Spinal cord (tissue), 10 donors: ENCODE measurements around the gene COL16A1. TPM values are rescaled to one million over a fixed set of nuclear protein-coding genes. Genes with fewer than 3 reads are reported as not detected.
A peak's percentile ranks its signal among the peaks of the same experiment; 100 is the strongest.

Experiments
- DNase-seq, 6 donors: peaks; one replicate each; pipeline versions ENCODE4 v3.0.0 to v3.0.0-alpha.2; 2013 to 2015; ENCODE audit warnings: low spot score in 6 of 6, low read depth in 4 of 6
- H3K27ac ChIP-seq: one replicate; pipeline ENCODE4 v1.5.1; 2013; ENCODE audit warnings: low read depth, low read length, control low read depth
- H3K27me3 ChIP-seq: one replicate; pipeline ENCODE4 v1.6.1; 2013; ENCODE audit warnings: low read length; ENCODE audit not compliant: control insufficient read depth, insufficient read depth
- H3K36me3 ChIP-seq: one replicate; pipeline ENCODE4 v1.6.1; 2013; ENCODE audit warnings: low read length; ENCODE audit not compliant: control insufficient read depth, insufficient read depth
- H3K4me1 ChIP-seq: one replicate; pipeline ENCODE4 v1.6.1; 2013; ENCODE audit warnings: low read length; ENCODE audit not compliant: control insufficient read depth, insufficient read depth
- H3K4me3 ChIP-seq: one replicate; pipeline ENCODE4 v1.5.1; 2013; ENCODE audit warnings: low read depth, low read length, control low read depth
- H3K9me3 ChIP-seq: one replicate; pipeline ENCODE4 v1.6.1; 2013; ENCODE audit warnings: low read length; ENCODE audit not compliant: control insufficient read depth, insufficient read depth
- WGBS: methylation state at CpG from one replicate; pipeline ENCODE4 v1.1.5; 2013; ENCODE audit warnings: missing lambda C conversion rate; ENCODE audit not compliant: insufficient coverage; 5-methylcytosine and 5-hydroxymethylcytosine counted together
- polyA plus RNA-seq, 2 donors: library from polyadenylated mRNA; unstranded; fragments of 120-200 nt; gene quantifications; one replicate each; pipeline ENCODE4 v1.2.1, GENCODE V29; 2013; ENCODE audit not compliant: insufficient read length in 2 of 2
- total RNA-seq, 2 donors: library from RNA; depleted of rRNA in 1 of 2; stranded (reverse); fragments of 120-200 nt in 1 of 2; fragments of >200 nt in 1 of 2; gene quantifications; one replicate each; pipeline versions ENCODE4 v1.2.3 to v1.2.4, GENCODE V29; 2013 to 2014
- donor health status: healthy.

Gene COL16A1
- total and polyA plus RNA-seq, 4 donors, result 60.6 to 178 (median 135) TPM

DNA sequence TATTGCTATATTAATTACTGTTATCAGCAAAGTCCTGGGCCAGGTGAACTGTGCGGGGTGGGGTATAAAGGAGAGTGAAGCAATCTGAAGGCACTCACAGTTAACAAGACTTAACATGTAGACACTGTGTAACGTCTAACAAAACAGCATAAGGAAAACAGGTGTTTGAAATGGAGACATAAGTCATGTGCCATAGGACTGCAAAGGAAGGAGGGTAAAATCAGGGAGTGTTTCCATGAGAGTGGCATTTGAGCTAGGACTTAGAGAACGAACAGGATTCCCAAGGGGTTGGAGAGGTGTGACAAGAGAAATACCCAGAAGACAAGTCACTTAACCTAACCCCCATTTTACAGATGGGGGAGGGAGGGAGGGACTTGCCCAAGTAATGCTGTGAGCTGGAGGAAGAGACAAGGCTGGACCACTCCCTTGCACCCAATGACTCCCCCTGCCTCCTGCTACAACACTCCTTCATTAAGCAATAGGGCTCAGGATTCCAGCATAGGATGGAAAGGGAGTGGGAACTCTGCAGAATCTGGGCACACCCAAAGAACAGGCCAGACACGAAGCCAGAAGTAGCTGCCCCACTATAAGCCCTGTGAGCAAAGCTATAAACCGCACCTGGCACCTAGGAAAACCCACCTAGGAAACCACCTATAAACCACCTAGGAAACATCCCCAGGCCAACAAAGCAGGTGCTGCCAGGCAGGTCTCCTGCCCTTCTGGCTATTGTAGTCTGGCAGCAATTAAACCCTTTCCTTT is 65.7 kb downstream of the COL16A1 start:
- H3K4me3 ChIP-seq, result no peak overlapping the region
- no peak for DNase-seq
- H3K9me3 ChIP-seq, result no peaks in the 10 kb centered on the region
- H3K36me3 ChIP-seq, result peaks cover under 1% of the 10 kb centered on the region
- H3K4me1 ChIP-seq, result peaks cover 7% of the 10 kb centered on the region
- H3K27me3 ChIP-seq, result no peaks in the 10 kb centered on the region
- 100% methylated on average over 1 of the region's 5 CpGs for WGBS
- no peak overlapping the region for H3K27ac ChIP-seq

DNA sequence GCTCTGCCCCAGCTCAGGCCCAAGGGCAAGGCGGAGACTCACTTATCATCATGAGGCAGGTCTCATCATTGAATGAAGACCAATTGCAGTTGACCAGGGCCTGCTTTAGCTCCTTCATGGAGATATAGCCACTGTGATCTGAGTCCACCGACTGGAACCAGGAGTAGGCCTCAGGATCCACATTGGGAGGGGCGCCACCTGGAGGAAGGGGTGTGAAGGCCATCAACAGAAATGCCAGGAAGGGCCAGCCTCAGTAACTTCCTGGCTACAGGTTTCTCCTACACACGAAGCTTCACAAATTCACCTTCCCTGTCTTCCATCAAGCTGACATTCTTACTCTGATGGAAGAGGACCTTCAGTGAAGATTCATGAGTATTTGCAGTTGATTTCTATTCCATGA is 70.7 kb downstream of the COL16A1 start:
- Histone ChIP-seq H3K4me1 (peaks cover 10% of the 10 kb centered on the region), H3K9me3 (no peaks in the 10 kb centered on the region), H3K4me3 (no peak overlapping the region), H3K36me3 (peaks cover 41% of the 10 kb centered on the region), H3K27me3 (no peaks in the 10 kb centered on the region), H3K27ac (no peak overlapping the region)
- 79% methylated on average over 2 of the region's 4 CpGs for WGBS
- no peak for DNase-seq

DNA sequence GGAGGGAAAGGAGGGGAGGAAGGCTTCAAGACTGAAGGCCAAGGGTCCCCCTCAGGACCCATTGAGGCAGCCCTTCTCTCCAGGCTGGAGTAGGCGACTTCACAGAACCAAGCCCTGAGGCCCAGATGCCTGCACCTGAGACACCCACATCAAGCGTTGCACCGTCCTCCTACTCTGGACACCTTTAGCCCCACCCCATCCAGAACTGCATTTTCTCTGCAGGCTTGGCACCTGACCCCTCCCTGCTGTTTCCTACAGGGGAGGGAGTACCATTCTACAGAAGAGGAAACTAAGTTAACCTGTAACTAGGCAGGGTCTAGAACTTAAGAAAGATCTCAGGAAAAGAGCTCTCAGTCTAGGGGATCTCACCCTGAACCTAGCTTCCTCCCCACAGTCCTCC is 71.2 kb downstream of the COL16A1 start:
- no peak overlapping the region for H3K27ac ChIP-seq
- H3K9me3 ChIP-seq, result no peaks in the 10 kb centered on the region
- DNase-seq, result no peak
- 100% methylated on average over 3 of the region's 3 CpGs for WGBS
- peaks cover 15% of the 10 kb centered on the region for H3K4me1 ChIP-seq
- peaks cover 46% of the 10 kb centered on the region for H3K36me3 ChIP-seq
- H3K4me3 ChIP-seq, result no peak overlapping the region
- H3K27me3 ChIP-seq, result no peaks in the 10 kb centered on the region

DNA sequence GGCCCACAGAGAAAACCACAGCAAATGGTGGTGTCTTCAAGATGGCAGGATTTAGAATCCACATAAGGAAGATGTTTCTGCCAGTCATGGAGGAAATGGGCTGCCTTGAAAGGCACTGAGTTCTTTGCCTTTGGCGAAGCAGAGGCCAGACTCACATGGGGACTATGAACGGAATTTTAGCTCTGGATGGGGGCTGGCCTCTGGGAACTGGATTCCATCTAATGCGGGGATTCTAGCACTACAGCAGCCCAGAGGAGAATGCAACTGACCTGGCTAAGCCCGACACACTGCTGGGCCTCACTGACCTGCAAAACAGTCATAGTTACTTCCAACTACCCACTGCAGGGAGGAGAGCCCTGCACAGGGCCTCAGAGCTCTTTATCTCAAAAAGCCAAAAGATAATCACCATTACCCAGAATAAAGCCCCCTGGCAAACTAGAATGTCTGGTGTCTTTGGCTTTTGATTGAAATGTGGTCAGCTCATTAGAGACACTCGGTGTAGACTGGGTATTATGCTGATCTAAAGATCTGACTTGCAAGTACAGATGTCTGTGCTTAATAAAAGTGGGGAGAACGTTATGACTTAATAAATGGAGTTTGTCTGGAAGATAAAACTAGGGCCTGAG is 74.8 kb downstream of the COL16A1 start:
- peaks cover 32% of the 10 kb centered on the region for H3K4me1 ChIP-seq
- H3K27me3 ChIP-seq, result no peaks in the 10 kb centered on the region
- WGBS, result 84% methylated on average over 5 of the region's 6 CpGs
- H3K36me3 ChIP-seq, result peaks cover 69% of the 10 kb centered on the region
- H3K27ac ChIP-seq, result no peak overlapping the region
- DNase-seq, result no peak
- no peak overlapping the region for H3K4me3 ChIP-seq
- H3K9me3 ChIP-seq, result no peaks in the 10 kb centered on the region

DNA sequence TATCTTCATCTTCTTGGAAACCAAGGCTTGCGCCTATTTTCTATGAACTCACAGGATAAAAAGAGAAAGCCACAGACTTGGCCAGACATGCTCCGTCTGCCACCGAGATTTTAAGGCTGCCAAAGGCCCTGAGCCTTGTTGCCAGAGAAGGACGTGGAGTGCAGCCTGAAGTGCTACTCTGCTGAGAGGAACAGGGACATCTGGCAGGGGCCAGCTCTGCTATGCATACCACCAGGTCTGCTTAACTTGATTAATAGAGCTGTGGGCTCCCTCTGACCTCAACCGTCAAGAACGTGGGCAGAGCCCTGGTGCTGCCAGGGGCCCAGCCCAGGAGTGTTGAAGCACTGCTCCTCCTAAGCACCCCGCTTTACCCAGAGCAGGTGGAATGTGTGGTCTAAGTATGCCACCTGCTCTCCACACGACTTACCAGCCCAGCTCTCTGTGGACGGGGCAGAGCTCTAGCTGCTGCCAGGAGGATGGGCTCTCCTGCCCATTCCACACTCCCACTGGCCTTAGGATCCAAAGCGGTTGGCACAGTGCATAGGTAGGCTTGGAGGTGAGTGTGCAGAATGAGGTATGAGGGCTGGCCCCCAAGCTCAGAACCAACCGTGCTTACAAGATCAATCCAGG is 75.8 kb downstream of the COL16A1 start:
- H3K4me1 ChIP-seq, result peaks cover 32% of the 10 kb centered on the region
- H3K27ac ChIP-seq, result no peak overlapping the region
- H3K4me3 ChIP-seq, result no peak overlapping the region
- no peaks in the 10 kb centered on the region for H3K27me3 ChIP-seq
- no peaks in the 10 kb centered on the region for H3K9me3 ChIP-seq
- WGBS, result 62% methylated on average over 8 of the region's 11 CpGs
- H3K36me3 ChIP-seq, result peaks cover 72% of the 10 kb centered on the region
- peak in 1 of 6 donors; percentile 87 for DNase-seq

DNA sequence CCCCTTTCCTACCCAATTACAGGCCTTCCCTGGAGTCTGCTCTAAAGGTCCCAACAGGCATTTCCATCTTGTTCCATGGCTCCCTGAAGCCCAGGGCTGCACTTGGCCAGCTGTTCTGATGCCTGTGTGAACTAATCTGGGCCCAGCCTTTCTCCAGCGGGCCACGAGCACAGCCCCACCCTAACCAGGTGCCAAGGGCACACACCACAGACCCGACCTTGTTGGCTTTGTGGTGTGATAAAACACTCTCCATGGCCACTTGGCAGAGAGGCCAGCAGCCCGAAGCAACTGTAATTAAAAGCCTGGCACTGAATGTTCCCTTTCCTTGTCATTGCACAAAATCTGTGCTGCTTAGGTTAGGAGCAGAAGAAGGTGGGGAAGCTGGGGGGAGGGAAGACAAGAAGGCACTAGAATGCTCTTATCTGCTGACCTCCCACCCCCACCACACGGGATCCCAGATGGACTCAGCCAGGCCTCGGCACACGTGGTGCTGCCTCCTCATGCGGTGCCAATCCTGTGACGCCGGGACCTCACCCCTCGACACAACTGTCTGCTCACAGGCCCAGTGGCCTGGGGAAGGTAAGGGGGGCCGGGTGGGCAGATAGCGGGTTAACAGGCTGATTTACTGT is 76.4 kb downstream of the COL16A1 start:
- Histone ChIP-seq H3K4me3 (no peak overlapping the region), H3K9me3 (no peaks in the 10 kb centered on the region), H3K36me3 (peaks cover 65% of the 10 kb centered on the region), H3K4me1 (peaks cover 33% of the 10 kb centered on the region), H3K27me3 (no peaks in the 10 kb centered on the region), H3K27ac (no peak overlapping the region)
- peak in 2 of 6 donors; percentile 40 to 66 for DNase-seq
- 73% methylated on average over 9 of the region's 13 CpGs for WGBS

DNA sequence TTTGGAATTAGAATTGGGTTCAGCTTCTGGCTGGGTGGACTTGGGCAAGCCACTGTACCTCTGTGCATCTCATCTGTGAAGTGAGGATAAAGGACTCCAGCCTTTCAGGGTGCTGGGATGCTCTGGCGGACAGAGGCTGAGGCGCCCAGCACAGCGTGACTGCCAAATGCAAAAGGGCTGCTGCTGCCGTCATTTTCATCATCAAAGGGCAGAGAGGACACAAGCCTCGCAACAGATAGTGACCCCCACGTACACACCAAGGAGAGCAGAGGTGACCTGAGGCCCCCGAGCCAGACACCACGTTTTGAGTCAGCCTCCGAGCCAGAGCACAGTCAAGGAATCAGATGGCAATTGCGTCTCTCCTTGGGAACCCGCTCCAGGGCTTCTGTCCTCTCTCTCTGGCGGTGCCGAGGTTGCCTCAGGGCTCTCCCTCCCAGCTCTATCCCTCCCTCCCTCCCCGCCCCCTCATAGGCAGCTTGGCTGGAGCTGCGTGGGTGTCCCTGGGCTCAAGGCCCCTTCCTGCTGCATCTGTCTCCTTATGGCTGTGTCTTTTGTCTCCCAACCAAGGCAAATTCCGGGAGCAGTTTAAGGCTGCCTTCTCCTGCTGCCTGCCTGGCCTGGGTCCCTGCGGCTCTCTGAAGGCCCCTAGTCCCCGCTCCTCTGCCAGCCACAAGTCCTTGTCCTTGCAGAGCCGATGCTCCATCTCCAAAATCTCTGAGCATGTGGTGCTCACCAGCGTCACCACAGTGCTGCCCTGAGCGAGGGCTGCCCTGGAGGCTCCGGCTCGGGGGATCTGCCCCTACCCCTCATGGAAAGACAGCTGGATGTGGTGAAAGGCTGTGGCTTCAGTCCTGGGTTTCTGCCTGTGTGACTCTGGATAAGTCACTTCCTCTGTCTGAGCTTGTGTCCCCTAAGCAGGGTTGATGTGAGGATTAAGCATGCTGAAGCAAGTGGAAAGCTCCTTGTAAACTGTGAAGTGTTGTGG is 77.3 kb downstream of the COL16A1 start:
- Histone ChIP-seq H3K4me3 (no peak overlapping the region), H3K9me3 (no peaks in the 10 kb centered on the region), H3K4me1 (peaks cover 40% of the 10 kb centered on the region), H3K27ac (no peak overlapping the region), H3K36me3 (peaks cover 57% of the 10 kb centered on the region), H3K27me3 (no peaks in the 10 kb centered on the region)
- DNase-seq, result peak in 1 of 6 donors; percentile 77
- 54% methylated on average over 22 of the region's 23 CpGs for WGBS

DNA sequence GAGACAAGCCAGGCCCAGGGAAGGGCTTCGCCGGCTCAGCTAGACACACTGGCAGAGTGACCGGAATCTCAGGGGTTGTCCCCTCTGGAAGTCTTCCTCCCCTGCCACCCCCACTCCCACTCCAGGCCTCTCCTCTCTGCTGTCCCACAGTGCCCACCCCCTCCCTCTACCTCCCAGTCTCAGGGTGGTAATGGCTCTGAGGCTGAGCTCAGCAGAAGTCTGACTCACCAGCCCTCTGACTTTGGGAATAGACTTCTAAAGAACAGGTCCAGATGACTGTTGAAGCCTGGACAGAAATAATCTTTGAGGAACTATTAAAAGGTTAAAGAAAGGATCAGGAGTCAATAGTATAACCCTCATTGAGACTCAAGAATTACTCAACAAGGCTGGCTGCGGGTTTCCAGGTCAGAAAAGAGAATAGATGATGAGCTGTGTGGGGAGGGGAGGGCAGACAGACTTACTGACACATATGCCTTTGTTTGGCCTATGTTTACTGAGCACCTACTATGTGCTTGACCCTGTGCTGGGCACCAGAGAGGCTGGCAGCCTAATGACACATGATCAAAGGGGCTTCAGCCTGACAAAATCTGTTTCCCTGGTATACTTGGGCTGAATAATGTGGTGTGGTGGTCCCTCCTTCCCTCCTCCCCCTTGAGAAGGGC is 78.1 kb downstream of the COL16A1 start:
- DNase-seq, result no peak
- Histone ChIP-seq H3K4me1 (peaks cover 44% of the 10 kb centered on the region), H3K9me3 (no peaks in the 10 kb centered on the region), H3K36me3 (peaks cover 54% of the 10 kb centered on the region), H3K27me3 (no peaks in the 10 kb centered on the region), H3K27ac (no peak overlapping the region), H3K4me3 (no peak overlapping the region)
- 83% methylated on average over 1 of the region's 4 CpGs for WGBS
